ENCODE measurements around the gene EPB41L5. TPM values are rescaled to one million over a fixed set of nuclear protein-coding genes. Genes with fewer than 3 reads are reported as not detected.
"Not testable (repeated sequence)": the region's sequence is repeated elsewhere in the genome, so short reads cannot be mapped to it uniquely, and the experiment has no call there.

The EPB41L5 gene
- total RNA-seq, 1 donor from 2014 or later, result 1.5 TPM

DNA sequence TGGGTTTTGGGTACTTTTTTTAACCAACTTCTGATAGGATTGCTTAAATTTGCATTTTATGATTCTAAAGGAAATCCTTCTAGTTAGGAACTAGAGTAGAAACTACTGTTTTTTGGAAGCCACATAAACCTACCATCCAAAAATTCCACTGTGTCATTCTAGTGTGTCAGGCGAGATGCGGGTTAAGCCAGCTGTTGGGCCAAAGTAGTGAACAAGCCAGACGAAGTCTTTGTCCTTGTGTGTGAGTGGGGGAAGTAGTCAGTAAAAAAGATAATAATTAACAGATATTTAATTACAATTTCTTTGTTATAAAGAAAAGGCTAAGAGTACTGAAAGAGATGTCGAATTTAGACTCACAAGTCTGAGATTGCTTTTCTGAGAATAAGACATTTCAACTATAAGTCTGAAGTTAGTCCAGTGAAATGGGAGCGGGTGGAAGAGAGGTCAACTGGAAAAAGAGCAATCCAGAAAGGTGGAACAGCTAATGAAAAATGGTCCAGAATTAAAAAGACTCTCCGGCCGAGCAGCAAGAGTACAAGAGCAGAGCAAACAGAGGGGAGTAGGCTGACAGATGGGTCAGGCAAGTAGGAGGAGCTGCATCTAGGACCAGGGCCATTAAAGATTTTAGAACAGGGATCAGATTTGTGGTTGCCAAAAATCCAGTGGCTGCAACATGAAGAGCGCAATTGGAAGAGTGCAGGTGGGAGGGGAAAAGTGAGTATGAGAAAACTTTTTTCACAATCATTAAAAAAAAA is 1.5 kb downstream of the EPB41L5 start:
- H3K27ac Mint-ChIP-seq, result no peak overlapping the region
- DNase-seq (ENCODE audit: low spot score), result no peak
- no peaks in the 10 kb centered on the region for H3K9me3 Mint-ChIP-seq
- H3K4me1 Mint-ChIP-seq (ENCODE audit: low read depth), result peaks cover 10% of the 10 kb centered on the region
- intact Hi-C loops (cut with micrococcal nuclease), result loop anchor here (5.0 to 10.0 kb wide), 3 partner anchors 152 to 310 kb away; partner anchors contain the start of gene TMEM185B
- no peaks in the 10 kb centered on the region for H3K36me3 Mint-ChIP-seq (ENCODE audit: low read depth)
- H3K4me3 Mint-ChIP-seq (ENCODE audit: low read depth), result no peak overlapping the region
- H3K27me3 Mint-ChIP-seq (ENCODE audit: low read depth), result peaks cover 27% of the 10 kb centered on the region

- intact Hi-C loops (cut with micrococcal nuclease), result loop anchor here (10.0 kb wide), 1 partner anchor 312 kb away; no protein-coding TSS in a partner anchor
- H3K4me3 Mint-ChIP-seq (ENCODE audit: low read depth), result no peak overlapping the region
Measured at GRCh38 chr2:120016800-120017199, 3.9 kb downstream of the EPB41L5 start.

DNA sequence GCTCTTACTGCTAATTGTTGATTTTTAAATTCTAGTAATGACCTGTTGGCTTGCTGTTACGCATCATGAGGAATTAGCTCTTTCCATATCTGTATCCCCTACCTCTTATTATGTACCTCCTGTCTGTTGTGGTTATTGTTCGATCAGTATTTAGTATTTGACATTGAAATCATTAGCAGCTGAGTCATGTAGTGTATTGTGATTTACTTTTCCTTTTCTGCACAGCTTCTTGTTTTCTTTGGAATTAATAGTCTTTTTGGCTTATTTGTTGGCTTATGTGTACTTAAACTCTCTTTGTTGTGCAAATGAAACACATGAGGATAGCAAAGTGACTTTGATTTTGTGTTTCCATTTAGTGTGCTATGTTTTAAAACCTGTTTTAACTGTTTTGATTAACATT is 4.3 kb downstream of the EPB41L5 start:
- H3K4me3 Mint-ChIP-seq (ENCODE audit: low read depth), result no peak overlapping the region
- no peak for DNase-seq (ENCODE audit: low spot score)
- peaks cover 8% of the 10 kb centered on the region for H3K4me1 Mint-ChIP-seq (ENCODE audit: low read depth)
- H3K27ac Mint-ChIP-seq, result no peak overlapping the region
- H3K36me3 Mint-ChIP-seq (ENCODE audit: low read depth), result no peaks in the 10 kb centered on the region
- intact Hi-C loops (cut with micrococcal nuclease), result loop anchor here (10.0 kb wide), 1 partner anchor 312 kb away; no protein-coding TSS in a partner anchor
- no peaks in the 10 kb centered on the region for H3K9me3 Mint-ChIP-seq
- peaks cover 23% of the 10 kb centered on the region for H3K27me3 Mint-ChIP-seq (ENCODE audit: low read depth)

More at GRCh38 chr2:120016800-120017199, 3.9 kb downstream of the EPB41L5 start:
- no peaks in the 10 kb centered on the region for H3K36me3 Mint-ChIP-seq (ENCODE audit: low read depth)
- peaks cover 10% of the 10 kb centered on the region for H3K4me1 Mint-ChIP-seq (ENCODE audit: low read depth)
- H3K9me3 Mint-ChIP-seq, result no peaks in the 10 kb centered on the region
- peaks cover 24% of the 10 kb centered on the region for H3K27me3 Mint-ChIP-seq (ENCODE audit: low read depth)
- no peak for DNase-seq (ENCODE audit: low spot score)
- H3K27ac Mint-ChIP-seq, result no peak overlapping the region

DNA sequence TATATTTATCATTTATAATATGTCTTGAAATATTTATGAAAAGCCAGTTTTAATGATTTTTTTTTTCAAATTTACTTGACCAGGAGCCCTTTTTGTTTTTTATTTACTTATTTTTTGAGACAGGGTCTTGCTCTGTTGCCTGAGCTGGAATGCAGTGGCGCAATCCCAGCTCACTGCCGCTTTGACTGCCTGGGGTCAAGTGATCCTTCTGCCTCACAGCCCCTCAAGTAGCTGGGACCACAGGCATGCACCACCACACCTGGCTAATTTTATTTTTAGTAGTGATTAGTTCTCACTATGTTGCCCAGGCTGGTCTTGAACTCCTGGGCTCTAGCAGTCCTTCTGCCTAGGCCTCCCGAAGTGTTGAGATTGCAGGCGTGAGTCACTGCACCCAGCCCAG is 5.7 kb downstream of the EPB41L5 start:
- DNase-seq (ENCODE audit: low spot score), result no peak
- H3K36me3 Mint-ChIP-seq (ENCODE audit: low read depth), result no peaks in the 10 kb centered on the region
- peaks cover 22% of the 10 kb centered on the region for H3K27me3 Mint-ChIP-seq (ENCODE audit: low read depth)
- H3K27ac Mint-ChIP-seq, result no peak overlapping the region
- H3K9me3 Mint-ChIP-seq, result no peaks in the 10 kb centered on the region
- peaks cover 3% of the 10 kb centered on the region for H3K4me1 Mint-ChIP-seq (ENCODE audit: low read depth)
- H3K4me3 Mint-ChIP-seq (ENCODE audit: low read depth), result no peak overlapping the region
- intact Hi-C loops (cut with micrococcal nuclease), result loop anchor here (10.0 kb wide), 1 partner anchor 314 kb away; no protein-coding TSS in a partner anchor

- no peaks in the 10 kb centered on the region for H3K4me1 Mint-ChIP-seq (ENCODE audit: low read depth)
- intact Hi-C loops (cut with micrococcal nuclease), result no loop called here
- H3K27me3 Mint-ChIP-seq (ENCODE audit: low read depth), result peaks cover 10% of the 10 kb centered on the region
- H3K4me3 Mint-ChIP-seq (ENCODE audit: low read depth), result no peak overlapping the region
- DNase-seq (ENCODE audit: low spot score), result no peak
- H3K9me3 Mint-ChIP-seq, result no peaks in the 10 kb centered on the region
- H3K27ac Mint-ChIP-seq, result no peak overlapping the region
- H3K36me3 Mint-ChIP-seq (ENCODE audit: low read depth), result no peaks in the 10 kb centered on the region
Measured at GRCh38 chr2:120020554-120020953, 7.7 kb downstream of the EPB41L5 start.

DNA sequence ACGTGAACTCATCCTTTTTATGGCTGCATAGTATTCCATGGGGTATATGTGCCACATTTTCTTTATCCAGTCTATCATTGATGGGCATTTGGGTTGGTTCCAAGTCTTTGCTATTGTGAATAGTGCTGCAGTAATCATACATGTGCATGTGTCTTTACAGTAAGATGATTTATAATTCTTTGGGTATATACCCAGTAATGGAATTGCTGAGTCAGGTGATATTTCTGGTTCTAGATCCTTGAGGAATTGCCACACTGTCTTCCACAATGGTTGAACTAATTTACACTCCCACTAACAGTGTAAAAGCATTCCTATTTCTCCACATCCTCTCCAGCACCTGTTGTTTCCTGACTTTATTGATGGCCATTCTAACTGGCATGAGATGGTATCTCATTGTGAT is 9.6 kb downstream of the EPB41L5 start:
- DNase-seq (ENCODE audit: low spot score); H3K4me1 Mint-ChIP-seq (ENCODE audit: low read depth); H3K36me3 Mint-ChIP-seq (ENCODE audit: low read depth); intact Hi-C loops (cut with micrococcal nuclease); H3K4me3 Mint-ChIP-seq (ENCODE audit: low read depth); H3K27ac Mint-ChIP-seq; H3K27me3 Mint-ChIP-seq (ENCODE audit: low read depth); H3K9me3 Mint-ChIP-seq: not testable (repeated sequence)

DNA sequence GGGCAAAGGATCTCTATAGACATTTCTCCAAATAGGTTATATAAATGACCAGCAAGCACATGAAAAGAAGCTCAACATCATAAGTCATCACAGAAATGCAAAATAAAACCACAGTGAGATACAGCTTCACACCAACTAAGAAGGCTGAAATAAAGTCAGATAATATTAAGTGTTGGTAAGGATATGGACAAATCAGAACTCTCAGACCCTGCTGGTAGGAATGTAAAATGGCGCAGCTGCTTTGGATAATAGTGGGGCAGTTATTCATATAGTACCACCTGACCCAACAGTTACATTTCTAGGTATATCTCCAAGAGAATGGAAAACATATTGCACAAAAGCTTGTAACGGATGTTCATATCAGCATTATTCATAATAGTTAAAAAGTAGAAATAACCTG is 14.0 kb downstream of the EPB41L5 start:
- Mint-ChIP-seq H3K36me3 (ENCODE audit: low read depth) (no peaks in the 10 kb centered on the region), H3K27me3 (ENCODE audit: low read depth) (peaks cover 3% of the 10 kb centered on the region), H3K9me3 (no peaks in the 10 kb centered on the region), H3K4me1 (ENCODE audit: low read depth) (no peaks in the 10 kb centered on the region), H3K4me3 (ENCODE audit: low read depth) (no peak overlapping the region), H3K27ac (no peak overlapping the region)
- no peak for DNase-seq (ENCODE audit: low spot score)
- intact Hi-C loops (cut with micrococcal nuclease), result no loop called here

GRCh38 chr2:120028795-120029194 is 15.9 kb downstream of the EPB41L5 start:
- no peak overlapping the region for H3K27ac Mint-ChIP-seq

GRCh38 chr2:120029672-120030640 is 17.1 kb downstream of the EPB41L5 start:
- DNase-seq (ENCODE audit: low spot score), result no peak
- no peaks in the 10 kb centered on the region for H3K4me1 Mint-ChIP-seq (ENCODE audit: low read depth)
- H3K27ac Mint-ChIP-seq, result no peak overlapping the region
- no peak overlapping the region for H3K4me3 Mint-ChIP-seq (ENCODE audit: low read depth)
- intact Hi-C loops (cut with micrococcal nuclease), result no loop called here
- peaks cover 3% of the 10 kb centered on the region for H3K27me3 Mint-ChIP-seq (ENCODE audit: low read depth)
- H3K36me3 Mint-ChIP-seq (ENCODE audit: low read depth), result no peaks in the 10 kb centered on the region
- no peaks in the 10 kb centered on the region for H3K9me3 Mint-ChIP-seq

More at GRCh38 chr2:120028795-120029194, 15.9 kb downstream of the EPB41L5 start:
- DNase-seq (ENCODE audit: low spot score), result no peak
- Mint-ChIP-seq H3K4me1 (ENCODE audit: low read depth) (no peaks in the 10 kb centered on the region), H3K36me3 (ENCODE audit: low read depth) (no peaks in the 10 kb centered on the region), H3K9me3 (no peaks in the 10 kb centered on the region), H3K27me3 (ENCODE audit: low read depth) (peaks cover 3% of the 10 kb centered on the region), H3K4me3 (ENCODE audit: low read depth) (no peak overlapping the region)
- intact Hi-C loops (cut with micrococcal nuclease), result no loop called here

DNA sequence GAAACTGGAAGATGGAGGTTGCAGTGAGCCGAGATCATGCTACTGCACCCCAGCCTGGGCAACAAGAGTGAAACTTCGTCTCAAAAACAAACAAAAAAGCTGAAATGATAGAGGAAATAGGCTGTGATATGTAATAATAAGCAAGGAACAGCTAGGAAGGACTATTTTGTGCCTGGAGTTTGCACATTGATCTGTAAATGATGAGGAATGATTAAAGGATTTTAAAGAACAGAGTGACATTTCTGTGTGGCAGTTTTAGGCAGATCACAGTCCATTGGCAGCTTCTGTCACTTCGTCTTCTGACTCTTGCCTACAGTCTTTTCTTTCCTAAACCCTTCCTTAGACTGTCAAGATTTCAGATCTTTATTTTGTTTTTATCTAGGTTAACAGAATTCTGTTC is 19.4 kb downstream of the EPB41L5 start:
- peaks cover 5% of the 10 kb centered on the region for H3K27me3 Mint-ChIP-seq (ENCODE audit: low read depth)
- intact Hi-C loops (cut with micrococcal nuclease), result no loop called here
- no peaks in the 10 kb centered on the region for H3K4me1 Mint-ChIP-seq (ENCODE audit: low read depth)
- H3K4me3 Mint-ChIP-seq (ENCODE audit: low read depth), result no peak overlapping the region
- H3K27ac Mint-ChIP-seq, result no peak overlapping the region
- no peaks in the 10 kb centered on the region for H3K9me3 Mint-ChIP-seq
- no peak for DNase-seq (ENCODE audit: low spot score)
- no peaks in the 10 kb centered on the region for H3K36me3 Mint-ChIP-seq (ENCODE audit: low read depth)

DNA sequence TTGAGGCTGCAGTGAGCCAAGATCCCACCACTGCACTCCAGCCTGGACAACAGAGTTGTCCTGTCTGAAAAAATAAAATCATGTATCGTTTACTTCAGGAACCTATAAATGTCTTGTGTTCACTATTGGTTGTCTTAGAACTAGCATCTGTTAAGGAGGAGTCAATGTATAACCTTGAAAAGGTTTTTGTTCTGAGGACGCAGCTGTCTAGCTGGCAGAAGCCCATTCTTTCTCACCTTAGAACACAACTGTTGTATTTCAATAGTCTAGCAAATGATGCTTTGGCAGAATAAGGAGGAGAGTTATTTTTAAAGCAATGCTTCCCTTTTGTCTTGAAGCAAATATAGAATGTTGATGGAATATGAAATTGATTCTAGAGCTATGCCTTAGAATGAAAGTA is 21.1 kb downstream of the EPB41L5 start:
- no peaks in the 10 kb centered on the region for H3K9me3 Mint-ChIP-seq
- H3K27ac Mint-ChIP-seq, result no peak overlapping the region
- no peak for DNase-seq (ENCODE audit: low spot score)
- intact Hi-C loops (cut with micrococcal nuclease), result no loop called here
- no peaks in the 10 kb centered on the region for H3K4me1 Mint-ChIP-seq (ENCODE audit: low read depth)
- H3K4me3 Mint-ChIP-seq (ENCODE audit: low read depth), result no peak overlapping the region
- H3K27me3 Mint-ChIP-seq (ENCODE audit: low read depth), result peaks cover 5% of the 10 kb centered on the region
- H3K36me3 Mint-ChIP-seq (ENCODE audit: low read depth), result no peaks in the 10 kb centered on the region

- Mint-ChIP-seq H3K36me3 (ENCODE audit: low read depth) (no peaks in the 10 kb centered on the region), H3K4me3 (ENCODE audit: low read depth) (no peak overlapping the region), H3K9me3 (no peaks in the 10 kb centered on the region), H3K27ac (no peak overlapping the region), H3K4me1 (ENCODE audit: low read depth) (no peaks in the 10 kb centered on the region), H3K27me3 (ENCODE audit: low read depth) (peaks cover 5% of the 10 kb centered on the region)
- intact Hi-C loops (cut with micrococcal nuclease), result no loop called here
- DNase-seq (ENCODE audit: low spot score), result no peak
Measured at GRCh38 chr2:120034621-120035020, 21.7 kb downstream of the EPB41L5 start.

- DNase-seq (ENCODE audit: low spot score), result no peak
- no peaks in the 10 kb centered on the region for H3K36me3 Mint-ChIP-seq (ENCODE audit: low read depth)
- intact Hi-C loops (cut with micrococcal nuclease), result no loop called here
- H3K27ac Mint-ChIP-seq, result no peak overlapping the region
- H3K9me3 Mint-ChIP-seq, result no peaks in the 10 kb centered on the region
- H3K4me3 Mint-ChIP-seq (ENCODE audit: low read depth), result no peak overlapping the region
- H3K27me3 Mint-ChIP-seq (ENCODE audit: low read depth), result peaks cover 10% of the 10 kb centered on the region
- no peaks in the 10 kb centered on the region for H3K4me1 Mint-ChIP-seq (ENCODE audit: low read depth)
Measured at GRCh38 chr2:120036145-120036544, 23.3 kb downstream of the EPB41L5 start.

All from activated T-helper 2 cell treated with anti-CD3 and anti-CD28 coated beads, Interferon-gamma antibody, Interleukin-2, Interleukin-4, amounts not matched to agents 10 μg/mL and 5 μg/mL and 100 μg/mL, durations not matched to agents 14 hours and 24 hours and 36 hours (primary cell).